ENCODE results near the gene MRI1.
A peak's percentile ranks its signal among the peaks of the same experiment; 100 is the strongest.

The MRI1 gene

DNA sequence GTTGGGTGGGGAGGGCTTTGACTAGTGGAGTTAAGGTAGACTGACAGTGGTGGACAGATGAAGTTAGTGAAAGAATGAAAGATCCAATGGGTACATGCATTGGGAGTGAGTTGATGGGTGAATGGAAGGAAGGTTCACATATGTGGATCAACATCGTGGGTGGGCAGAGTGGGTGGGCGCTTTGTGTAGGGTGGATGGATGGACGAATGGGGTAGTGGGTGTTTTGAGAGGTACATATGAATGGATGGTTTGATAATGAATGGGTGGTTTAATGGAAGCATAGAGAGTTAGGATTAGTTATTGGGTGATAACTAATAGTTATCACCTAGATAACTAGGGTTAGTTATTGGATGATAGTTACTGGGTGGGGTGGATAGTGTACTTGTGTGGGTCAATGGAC is 42.4 kb downstream of the MRI1 start:
- Mint-ChIP-seq H3K27me3 (no peaks in the 10 kb centered on the region), H3K4me3 (no peak overlapping the region), H3K9me3 (no peaks in the 10 kb centered on the region), H3K27ac (no peak overlapping the region), H3K36me3 (ENCODE audit: insufficient read depth) (peaks cover 14% of the 10 kb centered on the region), H3K4me1 (ENCODE audit: low read depth in 2 of 2) (peaks cover 0 to 5% of the 10 kb centered on the region in 2 donors)
- DNase-seq (no peak), ATAC-seq (replicated peaks) (no peak)

GRCh38 chr19:13807421-13808021 is 43.2 kb downstream of the MRI1 start:
- H3K36me3 Mint-ChIP-seq (ENCODE audit: insufficient read depth) = peaks cover 14% of the 10 kb centered on the region
- H3K27ac Mint-ChIP-seq = no peak overlapping the region
- H3K4me3 Mint-ChIP-seq = no peak overlapping the region
- peaks cover 0 to 5% of the 10 kb centered on the region in 2 donors for H3K4me1 Mint-ChIP-seq (ENCODE audit: low read depth in 2 of 2)
- no peaks in the 10 kb centered on the region for H3K9me3 Mint-ChIP-seq
- no peaks in the 10 kb centered on the region for H3K27me3 Mint-ChIP-seq
- DNase-seq (no peak), ATAC-seq (replicated peaks) (no peak)

GRCh38 chr19:13808856-13809255 is 44.5 kb downstream of the MRI1 start:
- no peak for DNase-seq
- Mint-ChIP-seq H3K27ac (no peak overlapping the region), H3K4me1 (ENCODE audit: low read depth in 2 of 2) (peaks cover 0 to 3% of the 10 kb centered on the region in 2 donors), H3K36me3 (ENCODE audit: insufficient read depth) (peaks cover 14% of the 10 kb centered on the region), H3K4me3 (no peak overlapping the region), H3K27me3 (no peaks in the 10 kb centered on the region), H3K9me3 (no peaks in the 10 kb centered on the region)
- ATAC-seq (replicated peaks) = no peak

GRCh38 chr19:13812544-13812943 is 48.2 kb downstream of the MRI1 start:
- peaks cover 12% of the 10 kb centered on the region for H3K36me3 Mint-ChIP-seq (ENCODE audit: insufficient read depth)
- H3K27me3 Mint-ChIP-seq = no peaks in the 10 kb centered on the region
- no peaks in the 10 kb centered on the region for H3K9me3 Mint-ChIP-seq
- peaks cover 4 to 10% of the 10 kb centered on the region in 2 donors for H3K4me1 Mint-ChIP-seq (ENCODE audit: low read depth in 2 of 2)
- no peak overlapping the region for H3K27ac Mint-ChIP-seq
- DNase-seq (no peak), ATAC-seq (replicated peaks) (no peak)
- H3K4me3 Mint-ChIP-seq = no peak overlapping the region

DNA sequence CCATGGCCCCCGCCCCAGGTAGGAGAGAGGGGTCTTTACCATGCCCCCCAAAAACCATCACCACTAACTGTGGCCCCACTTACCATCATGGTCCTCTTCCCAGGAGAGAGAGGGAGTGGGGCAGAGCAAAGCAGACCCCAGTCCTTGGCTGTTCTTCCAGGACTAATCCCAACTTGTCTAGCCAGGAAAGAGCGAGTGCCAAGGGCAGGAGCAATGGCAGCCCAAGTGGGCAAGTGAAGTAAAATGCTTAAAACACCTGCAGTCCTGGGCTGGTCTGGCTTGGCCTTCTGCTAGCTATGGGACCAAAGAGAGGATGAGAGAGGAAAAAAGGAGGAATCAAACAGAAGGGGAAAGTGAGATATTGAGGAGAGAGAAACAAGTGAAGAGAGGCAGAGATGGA is 48.8 kb downstream of the MRI1 start:
- H3K9me3 Mint-ChIP-seq = no peaks in the 10 kb centered on the region
- no peak for DNase-seq
- no peak overlapping the region for H3K27ac Mint-ChIP-seq
- H3K4me3 Mint-ChIP-seq = no peak overlapping the region
- peaks cover 12% of the 10 kb centered on the region for H3K36me3 Mint-ChIP-seq (ENCODE audit: insufficient read depth)
- no peaks in the 10 kb centered on the region for H3K27me3 Mint-ChIP-seq
- no peak for ATAC-seq (replicated peaks)
- H3K4me1 Mint-ChIP-seq (ENCODE audit: low read depth in 2 of 2) = peaks cover 4 to 11% of the 10 kb centered on the region in 2 donors

DNA sequence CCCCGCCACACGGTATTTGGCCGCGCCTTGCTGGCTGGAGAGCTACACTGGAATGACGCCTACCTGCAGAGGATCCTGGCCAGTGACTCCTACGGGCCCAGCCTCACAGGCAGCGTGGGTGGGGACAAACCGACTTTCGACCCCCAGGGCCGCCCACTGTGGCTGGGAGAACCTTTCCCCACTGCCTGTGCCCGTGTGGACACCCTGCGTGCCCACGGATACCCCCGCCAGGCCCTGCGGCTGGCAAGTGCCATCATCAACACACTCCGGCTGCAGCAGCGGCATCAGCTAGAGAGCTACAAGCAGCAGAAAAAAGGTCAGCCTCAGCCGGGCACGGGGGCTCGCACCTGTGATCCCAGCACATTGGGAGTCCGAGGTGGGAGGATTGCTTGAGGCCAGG is 50.2 kb downstream of the MRI1 start:
- Mint-ChIP-seq H3K36me3 (ENCODE audit: insufficient read depth) (peaks cover 15% of the 10 kb centered on the region), H3K4me3 (no peak overlapping the region)

DNA sequence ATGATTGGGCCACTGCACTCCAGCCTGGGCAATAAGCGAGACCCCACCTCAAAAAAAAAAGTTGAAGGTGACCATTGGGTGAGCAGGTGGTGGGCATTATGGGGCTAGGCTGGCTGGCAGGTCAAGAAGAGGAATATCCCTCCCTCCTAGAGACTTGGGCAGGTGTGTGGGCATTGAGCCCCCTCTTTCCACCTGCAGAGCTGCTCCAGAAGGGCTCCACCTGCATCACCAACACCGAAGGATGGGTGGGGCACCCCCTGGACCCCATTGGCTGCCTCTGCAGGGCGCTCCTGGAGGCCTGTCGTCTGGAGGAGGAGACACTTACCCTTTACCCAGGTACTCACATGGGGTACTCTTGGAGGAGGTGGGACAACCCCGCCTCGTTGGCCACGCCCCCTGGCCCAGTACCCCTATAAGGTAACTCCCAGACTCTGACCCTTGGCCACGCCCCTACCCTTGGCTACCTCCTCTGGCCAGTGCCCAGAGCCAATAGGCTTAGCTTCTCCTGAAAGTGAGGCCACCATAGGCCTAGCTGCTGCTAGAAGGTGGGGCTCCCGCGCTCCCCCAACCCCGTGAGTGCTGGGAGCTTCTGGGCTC is 52.8 kb downstream of the MRI1 start:
- Mint-ChIP-seq H3K27me3 (no peaks in the 10 kb centered on the region), H3K4me3 (peak overlapping the region in 1 of 2 donors; percentile 64), H3K9me3 (no peaks in the 10 kb centered on the region), H3K27ac (peak overlapping the region in 1 of 2 donors; percentile 46), H3K4me1 (ENCODE audit: low read depth in 2 of 2) (peaks cover 4 to 12% of the 10 kb centered on the region in 2 donors), H3K36me3 (ENCODE audit: insufficient read depth) (peaks cover 9% of the 10 kb centered on the region)
- DNase-seq (no peak), ATAC-seq (replicated peaks) (peak; percentile 70)

More for the DNA sequence above, 50.2 kb downstream of the MRI1 start:
- ATAC-seq (replicated peaks) (no peak), DNase-seq (no peak)
- peaks cover 4 to 12% of the 10 kb centered on the region in 2 donors for H3K4me1 Mint-ChIP-seq (ENCODE audit: low read depth in 2 of 2)
- H3K9me3 Mint-ChIP-seq = no peaks in the 10 kb centered on the region
- no peaks in the 10 kb centered on the region for H3K27me3 Mint-ChIP-seq
- H3K27ac Mint-ChIP-seq = no peak overlapping the region

GRCh38 chr19:13817615-13818371 is 53.5 kb downstream of the MRI1 start:
- Mint-ChIP-seq H3K9me3 (no peaks in the 10 kb centered on the region), H3K4me1 (ENCODE audit: low read depth in 2 of 2) (peaks cover 4 to 12% of the 10 kb centered on the region in 2 donors), H3K27ac (peak overlapping the region in 1 of 2 donors; percentile 46), H3K36me3 (ENCODE audit: insufficient read depth) (peaks cover 9% of the 10 kb centered on the region), H3K4me3 (peak overlapping the region in 1 of 2 donors; percentile 64), H3K27me3 (no peaks in the 10 kb centered on the region)
- peak; percentile 75 for ATAC-seq (replicated peaks)
- no peak for DNase-seq

DNA sequence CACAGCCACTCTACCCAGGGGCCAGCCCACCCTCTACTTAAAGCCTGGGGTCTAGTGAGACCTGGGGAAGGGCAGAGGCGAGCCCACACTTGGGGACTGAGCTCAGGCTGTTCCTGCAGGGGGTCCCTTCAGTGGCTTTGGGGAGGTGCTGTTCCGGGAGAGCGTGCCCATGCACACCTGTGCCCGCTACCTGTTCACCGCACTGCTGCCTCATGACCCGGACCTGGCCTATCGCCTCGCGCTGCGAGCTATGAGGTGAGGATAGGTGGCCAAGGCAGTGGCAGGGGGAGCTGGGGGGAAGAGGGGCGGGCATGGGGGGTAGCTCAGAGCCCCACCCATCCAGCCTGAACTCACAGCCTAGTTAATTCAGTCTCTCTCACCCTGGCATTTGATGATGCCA is 54.9 kb downstream of the MRI1 start:
- Mint-ChIP-seq H3K27ac (no peak overlapping the region), H3K27me3 (no peaks in the 10 kb centered on the region), H3K36me3 (ENCODE audit: insufficient read depth) (peaks cover 6% of the 10 kb centered on the region), H3K4me3 (no peak overlapping the region), H3K4me1 (ENCODE audit: low read depth in 2 of 2) (peaks cover 4 to 12% of the 10 kb centered on the region in 2 donors), H3K9me3 (no peaks in the 10 kb centered on the region)
- ATAC-seq (replicated peaks) = no peak
- DNase-seq = no peak

GRCh38 chr19:13821292-13821691 is 57.0 kb downstream of the MRI1 start:
- H3K27ac Mint-ChIP-seq = no peak overlapping the region
- no peak overlapping the region for H3K4me3 Mint-ChIP-seq
- peaks cover 14% of the 10 kb centered on the region for H3K36me3 Mint-ChIP-seq (ENCODE audit: insufficient read depth)
- H3K4me1 Mint-ChIP-seq (ENCODE audit: low read depth in 2 of 2) = peaks cover 0 to 8% of the 10 kb centered on the region in 2 donors
- no peaks in the 10 kb centered on the region for H3K27me3 Mint-ChIP-seq
- H3K9me3 Mint-ChIP-seq = no peaks in the 10 kb centered on the region
- DNase-seq (no peak), ATAC-seq (replicated peaks) (no peak)

DNA sequence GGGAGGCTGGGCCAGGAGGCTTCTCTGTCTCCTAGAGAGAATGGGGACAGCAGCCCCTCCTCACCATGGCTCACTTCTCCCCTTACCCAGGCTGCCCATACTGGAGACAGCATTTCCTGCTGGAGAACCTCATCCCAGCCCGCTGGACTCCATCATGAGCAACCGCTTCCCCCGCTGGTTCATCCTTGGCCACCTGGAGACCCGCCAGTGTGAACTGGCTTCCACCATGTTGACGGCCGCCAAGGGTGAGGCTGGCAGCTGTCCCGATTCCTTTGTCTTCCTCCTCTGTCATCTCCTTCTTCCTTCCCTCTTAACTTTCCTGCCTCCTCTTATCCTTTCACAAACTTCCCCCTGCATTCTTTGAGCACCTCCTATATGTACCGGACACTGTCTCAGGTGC is 58.9 kb downstream of the MRI1 start:
- no peak for DNase-seq
- Mint-ChIP-seq H3K27ac (no peak overlapping the region), H3K4me1 (ENCODE audit: low read depth in 2 of 2) (peaks cover 3 to 4% of the 10 kb centered on the region in 2 donors), H3K36me3 (ENCODE audit: insufficient read depth) (peaks cover 22% of the 10 kb centered on the region), H3K9me3 (no peaks in the 10 kb centered on the region), H3K4me3 (no peak overlapping the region), H3K27me3 (no peaks in the 10 kb centered on the region)
- ATAC-seq (replicated peaks) = no peak

All from effector memory CD8-positive, alpha-beta T cell (primary cell).